HUDEP-2 (cell line): ENCODE results near the gene PRDX3.
"Not testable (repeated sequence)": the region's sequence is repeated elsewhere in the genome, so short reads cannot be mapped to it uniquely, and the experiment has no call there.

Experiments
- DNase-seq, 76 experiments: peaks; one replicate each; lab custom pipeline; 2025; ENCODE audit not compliant: unreplicated experiment in 76 of 76; lab: John Stamatoyannopoulos, UW

The PRDX3 gene

GRCh38 chr10:119166118-119166500 is 12.5 kb downstream of the PRDX3 start:
- peak in 1 of 76 experiments; percentile 47 for DNase-seq

- DNase-seq: peak in 72 of 76 experiments; percentile 11 to 85 (median 68)
These were observed 13.2 kb downstream of the PRDX3 start, which contains the start of gene SFXN4 for GRCh38 chr10:119165171-119166117. TSS of gene SFXN4 (minus strand) at chr10:119165714. CDS start at chr10:119165647, 67 bp downstream.

GRCh38 chr10:119162452-119163092 is 16.0 kb downstream of the PRDX3 start:
- no peak for DNase-seq

- DNase-seq: peak in 1 of 76 experiments; percentile 8
These were observed 16.7 kb downstream of the PRDX3 start for GRCh38 chr10:119161680-119162451.

- no peak for DNase-seq
These were observed 19.3 kb downstream of the PRDX3 start for GRCh38 chr10:119159332-119159731.

GRCh38 chr10:119153661-119154060 is 25.0 kb downstream of the PRDX3 start:
- no peak for DNase-seq

GRCh38 chr10:119153041-119153440 is 25.6 kb downstream of the PRDX3 start:
- no peak for DNase-seq

GRCh38 chr10:119151601-119152000 is 27.0 kb downstream of the PRDX3 start:
- DNase-seq: not testable (repeated sequence)

GRCh38 chr10:119149729-119150128 is 28.9 kb downstream of the PRDX3 start:
- DNase-seq: peak in 6 of 76 experiments; percentile 7 to 28 (median 12)

GRCh38 chr10:119149157-119149556 is 29.5 kb downstream of the PRDX3 start:
- no peak for DNase-seq

GRCh38 chr10:119143657-119144056 is 35.0 kb downstream of the PRDX3 start:
- DNase-seq: no peak

GRCh38 chr10:119140603-119141245 is 37.9 kb downstream of the PRDX3 start:
- DNase-seq: no peak

GRCh38 chr10:119139464-119140067 is 39.0 kb downstream of the PRDX3 start:
- peak in 38 of 76 experiments; percentile 4 to 45 (median 17) for DNase-seq

- no peak for DNase-seq
These were observed 40.0 kb downstream of the PRDX3 start for GRCh38 chr10:119138346-119139306.

- DNase-seq: not testable (repeated sequence)
These were observed 40.7 kb downstream of the PRDX3 start for GRCh38 chr10:119137878-119138277.

- DNase-seq: no peak
These were observed 42.5 kb downstream of the PRDX3 start for GRCh38 chr10:119136084-119136483.

GRCh38 chr10:119135513-119135881 is 43.1 kb downstream of the PRDX3 start:
- no peak for DNase-seq

GRCh38 chr10:119133949-119134348 is 44.7 kb downstream of the PRDX3 start:
- no peak for DNase-seq
